Brain pericyte (primary cell): ENCODE measurements around the gene TMEM258.

Experiments
- DNase-seq: peaks from one replicate; pipeline ENCODE4 v3.0.0-alpha.2; 2012; ENCODE audit warnings: low read depth, low spot score

The TMEM258 gene

DNA sequence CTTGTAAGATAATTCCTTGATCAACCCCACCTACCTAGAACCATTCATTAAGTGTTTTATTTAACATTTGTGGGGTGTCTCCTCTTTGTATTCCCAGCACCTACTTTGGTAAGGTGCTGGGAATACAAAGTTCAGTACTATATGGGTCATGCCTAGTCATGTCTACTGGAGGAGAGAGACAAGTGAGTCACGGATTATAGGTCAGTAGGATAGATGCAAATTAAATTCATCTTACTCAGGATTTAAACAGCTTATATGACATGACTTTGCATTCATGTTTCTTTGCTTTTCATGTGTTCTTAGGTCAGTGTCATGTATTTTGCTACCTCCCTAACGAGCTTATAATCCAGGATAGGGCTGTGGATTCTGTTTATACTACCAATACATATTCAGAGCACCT lies 27.8 kb upstream of the TMEM258 start:
- no peak for DNase-seq

GRCh38 chr11:61817471-61818202 lies 25.2 kb upstream of the TMEM258 start:
- DNase-seq: no peak

GRCh38 chr11:61816736-61817455 lies 24.5 kb upstream of the TMEM258 start, which contains the start of gene FADS1:
Gene FADS1, minus strand, starts transcription at chr11:61817003. Its CDS starts 74 bp downstream, at chr11:61816929.
- peak; percentile 79 for DNase-seq

DNA sequence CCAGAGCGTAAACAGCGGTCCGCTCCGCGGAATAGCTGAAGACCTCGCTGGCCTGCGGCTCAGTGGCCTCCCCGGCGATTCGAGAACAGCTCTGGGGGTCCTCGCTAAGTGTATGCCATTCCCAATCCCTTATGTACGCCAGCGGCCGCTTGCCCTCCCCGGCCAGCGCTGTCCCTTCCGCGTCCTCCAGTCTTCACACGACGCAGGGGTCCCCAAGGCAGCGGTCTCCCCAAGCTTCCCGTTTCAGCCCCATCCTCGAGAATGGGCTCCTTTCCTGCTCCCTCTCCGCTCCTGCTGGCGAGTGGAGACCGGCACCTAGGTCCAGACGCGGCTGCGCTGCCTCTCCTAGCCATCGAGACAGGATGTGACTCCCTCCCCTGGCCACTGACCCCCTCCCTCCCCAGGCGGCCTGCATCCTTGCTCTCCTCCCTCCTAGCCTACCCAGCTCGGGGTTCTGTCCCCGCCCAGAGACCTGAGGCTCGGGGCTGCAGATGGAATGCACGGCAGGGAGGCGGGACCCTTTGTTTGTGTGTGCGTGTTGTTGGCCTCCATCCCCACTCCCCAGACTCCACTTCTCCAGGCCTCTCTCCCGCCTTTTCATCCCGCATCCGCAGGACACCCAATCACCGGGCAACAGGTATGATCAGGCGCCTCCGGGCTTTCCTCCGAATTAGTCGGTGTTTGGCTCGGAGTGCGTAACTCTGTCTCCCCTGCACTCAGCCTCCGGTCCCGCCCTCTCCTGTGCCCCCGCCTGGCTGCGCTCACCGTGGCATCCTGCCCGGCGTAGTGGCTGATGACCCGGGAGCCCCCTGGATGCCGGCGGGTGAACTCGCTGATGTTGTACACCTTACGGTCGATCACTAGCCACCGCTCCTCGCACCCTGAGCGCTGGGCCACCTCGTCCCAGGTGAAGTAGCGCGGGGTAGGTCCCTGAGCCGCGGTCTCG lies 23.7 kb upstream of the TMEM258 start:
- DNase-seq: no peak

- DNase-seq: peak; percentile 94
These were observed 22.8 kb upstream of the TMEM258 start for GRCh38 chr11:61814958-61815789.

- DNase-seq: no peak
These were observed 22.0 kb upstream of the TMEM258 start for GRCh38 chr11:61814247-61814957.

DNA sequence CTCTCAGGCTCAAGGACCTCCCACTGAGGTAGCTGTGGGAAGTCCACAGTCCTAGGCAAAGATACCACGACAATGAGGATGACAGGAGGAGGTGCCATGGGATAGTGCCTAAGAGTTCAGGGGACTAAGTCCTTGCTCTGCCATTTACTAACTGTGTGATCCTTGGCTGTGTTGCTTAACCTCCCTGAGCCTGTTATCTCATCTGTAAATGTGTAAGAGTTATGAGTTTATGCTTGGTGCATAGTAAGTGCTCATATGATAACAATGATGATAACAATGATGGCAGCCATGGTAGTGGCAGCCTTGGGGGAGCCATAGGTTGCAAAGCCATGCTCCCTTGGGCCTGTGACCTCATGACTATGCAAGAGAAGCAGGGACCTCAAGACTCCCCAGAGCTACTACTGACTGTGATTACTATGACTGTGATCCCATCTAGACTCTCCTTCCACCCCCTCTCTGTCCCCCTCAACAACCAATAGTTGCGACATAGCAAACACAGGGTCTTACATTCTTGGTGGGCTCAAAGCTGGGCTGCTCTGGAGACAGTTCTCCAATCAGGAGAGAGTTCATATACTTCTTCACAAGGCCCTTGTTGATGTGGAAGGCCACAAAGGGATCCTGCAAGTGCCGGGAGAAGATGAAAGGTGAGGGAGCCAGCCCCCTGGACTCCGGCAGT lies 20.5 kb upstream of the TMEM258 start:
- no peak for DNase-seq

DNA sequence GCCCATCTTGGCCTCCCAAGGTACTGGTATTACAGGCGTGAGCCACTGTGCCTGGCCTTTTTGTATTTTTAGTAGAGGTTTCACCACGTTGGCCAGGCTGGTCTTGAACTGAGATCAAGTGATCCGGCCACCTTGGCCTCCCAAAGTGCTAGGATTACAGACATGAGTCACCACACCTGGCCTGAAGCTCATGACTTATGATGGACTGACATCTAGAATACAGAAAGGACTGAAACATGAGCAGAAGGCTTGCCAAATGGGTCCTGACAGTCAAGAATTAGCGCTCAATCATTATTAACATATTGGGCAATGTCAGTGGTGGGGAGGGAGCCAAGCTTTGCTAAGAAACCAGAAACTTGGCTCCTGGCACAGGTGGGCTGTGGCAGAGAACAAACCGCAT lies 19.4 kb upstream of the TMEM258 start:
- no peak for DNase-seq

GRCh38 chr11:61810671-61811175 lies 18.3 kb upstream of the TMEM258 start:
- no peak for DNase-seq

GRCh38 chr11:61806785-61807184 lies 14.4 kb upstream of the TMEM258 start:
- DNase-seq: no peak

DNA sequence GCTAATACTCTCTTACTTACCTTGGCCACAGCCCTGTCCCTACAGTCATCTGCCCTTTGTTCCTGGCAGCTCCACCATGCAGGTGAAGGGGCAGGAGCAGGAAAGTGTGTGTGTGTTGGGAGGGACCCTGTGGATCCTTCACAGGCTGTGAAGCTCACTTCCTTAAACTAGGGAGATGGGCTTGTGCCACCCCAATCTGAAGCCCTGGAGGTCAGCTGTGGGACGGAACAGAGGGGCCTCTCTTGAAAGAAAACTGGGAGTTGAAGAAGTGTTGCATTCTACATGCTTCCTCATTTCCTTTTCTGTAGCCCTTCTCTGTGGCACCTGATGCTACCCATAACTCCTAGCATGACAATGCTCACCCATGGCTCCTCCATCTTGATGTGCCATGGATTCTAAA lies 12.7 kb upstream of the TMEM258 start:
- no peak for DNase-seq

- DNase-seq: no peak
These were observed 11.7 kb upstream of the TMEM258 start for GRCh38 chr11:61803889-61804647.

- DNase-seq: no peak
These were observed 10.2 kb upstream of the TMEM258 start for GRCh38 chr11:61802605-61803004.

DNA sequence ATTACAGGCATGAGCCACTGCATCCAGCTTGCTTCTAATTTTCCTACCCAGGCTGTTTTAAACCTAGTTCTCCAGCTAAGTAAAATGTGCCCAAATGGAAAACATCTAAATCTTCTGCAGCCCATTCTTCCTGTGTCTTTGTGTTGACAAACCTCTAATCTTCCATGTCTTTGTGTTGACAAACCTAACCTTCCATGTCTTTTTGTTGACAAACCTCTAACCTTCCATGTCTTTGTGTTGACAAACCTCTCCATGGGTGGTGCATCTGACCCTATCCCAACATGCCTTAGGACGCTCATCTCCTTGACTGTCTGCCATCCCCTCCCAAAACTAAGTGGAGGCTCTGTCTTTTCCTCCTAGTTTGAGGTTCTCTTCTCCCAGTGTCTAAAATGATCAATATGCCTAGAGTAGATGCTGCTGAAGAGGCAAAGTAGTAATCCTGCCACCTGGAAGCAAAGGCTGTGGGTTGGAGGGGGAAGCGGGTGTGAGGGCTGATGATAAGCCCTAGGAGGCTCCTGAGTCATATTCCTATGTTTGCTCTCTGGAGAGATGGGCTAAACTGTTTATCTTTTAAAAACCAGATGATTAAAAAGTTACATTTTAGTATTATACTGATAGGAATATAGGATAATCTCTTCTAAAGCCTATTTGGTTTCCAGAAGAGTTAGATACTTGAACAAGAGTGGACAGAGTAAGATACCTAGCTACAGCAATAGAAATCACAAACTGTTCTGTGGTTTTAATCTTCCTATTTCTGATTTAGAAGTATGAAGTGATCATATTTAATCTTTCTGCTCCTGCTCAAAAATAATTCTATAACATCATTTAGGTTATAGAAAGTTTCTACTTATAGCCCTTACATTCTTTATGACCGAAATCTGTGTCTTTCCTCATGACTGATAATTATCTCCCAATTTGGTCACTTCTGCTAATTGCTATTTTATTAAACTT lies 8.2 kb upstream of the TMEM258 start:
- DNase-seq: no peak

- no peak for DNase-seq
These were observed 7.4 kb upstream of the TMEM258 start for GRCh38 chr11:61799665-61800284.

- peak; percentile 64 for DNase-seq
These were observed 5.0 kb upstream of the TMEM258 start for GRCh38 chr11:61797263-61797944.
